ENCODE measurements around the gene ZNF804B. TPM values are rescaled to one million over a fixed set of nuclear protein-coding genes. Genes with fewer than 3 reads are reported as not detected.

Gene ZNF804B
- total and polyA plus RNA-seq, 12 donors: 0.04 to 0.09 (median 0.08) TPM; not detected in 7

DNA sequence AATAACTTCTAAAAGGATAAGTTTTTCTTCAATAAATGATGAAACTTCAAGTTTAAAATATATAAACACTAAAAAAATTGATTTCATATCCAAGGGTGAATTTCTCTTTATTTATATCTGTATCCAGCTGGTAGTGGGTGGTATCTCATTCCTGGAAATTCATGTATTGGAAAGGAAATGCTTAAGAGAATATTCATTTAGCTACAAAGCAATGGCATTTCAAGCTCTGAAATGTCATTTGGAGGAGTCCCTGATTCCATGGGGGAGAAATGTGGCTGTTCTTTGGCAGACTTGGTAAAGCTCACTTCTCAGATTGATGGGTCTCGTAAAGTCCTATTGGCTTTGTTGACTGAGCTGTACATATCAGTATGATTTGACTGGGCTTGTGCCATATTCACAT, 192.3 kb downstream of the ZNF804B start:
- no peak for DNase-seq

DNA sequence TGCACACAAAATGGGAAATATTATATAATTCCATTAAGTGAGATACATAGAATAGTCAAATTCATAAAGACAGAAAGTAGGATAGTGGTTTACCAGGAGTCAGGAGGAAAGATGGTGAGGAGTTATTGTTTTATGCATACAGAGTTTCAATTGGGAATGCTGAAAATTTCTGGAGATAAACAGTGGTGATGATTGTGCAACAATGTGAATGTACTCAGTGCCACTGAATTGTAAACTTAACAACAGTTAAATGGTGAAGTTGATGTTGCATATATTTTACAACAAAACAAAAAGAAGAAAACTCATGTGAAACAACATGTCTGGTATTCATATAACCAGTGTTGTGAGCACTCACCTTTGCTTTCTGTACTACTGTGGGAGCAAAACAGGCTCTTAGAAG, 204.9 kb downstream of the ZNF804B start:
- H3K27me3 ChIP-seq: no peaks in the 10 kb centered on the region
- H3K4me1 ChIP-seq (replicated peaks in 1 of 2): no peaks in the 10 kb centered on the region
- H3K4me3 ChIP-seq: no peak overlapping the region
- intact Hi-C loops (cut with DNase I): no loop called here
- H3K9me3 ChIP-seq (replicated peaks in 1 of 3): no peaks in the 10 kb centered on the region
- H3K27ac ChIP-seq: no peak overlapping the region
- no peaks in the 10 kb centered on the region for H3K36me3 ChIP-seq (replicated peaks in 1 of 2)
- TF ChIP-seq, protein P1, sequence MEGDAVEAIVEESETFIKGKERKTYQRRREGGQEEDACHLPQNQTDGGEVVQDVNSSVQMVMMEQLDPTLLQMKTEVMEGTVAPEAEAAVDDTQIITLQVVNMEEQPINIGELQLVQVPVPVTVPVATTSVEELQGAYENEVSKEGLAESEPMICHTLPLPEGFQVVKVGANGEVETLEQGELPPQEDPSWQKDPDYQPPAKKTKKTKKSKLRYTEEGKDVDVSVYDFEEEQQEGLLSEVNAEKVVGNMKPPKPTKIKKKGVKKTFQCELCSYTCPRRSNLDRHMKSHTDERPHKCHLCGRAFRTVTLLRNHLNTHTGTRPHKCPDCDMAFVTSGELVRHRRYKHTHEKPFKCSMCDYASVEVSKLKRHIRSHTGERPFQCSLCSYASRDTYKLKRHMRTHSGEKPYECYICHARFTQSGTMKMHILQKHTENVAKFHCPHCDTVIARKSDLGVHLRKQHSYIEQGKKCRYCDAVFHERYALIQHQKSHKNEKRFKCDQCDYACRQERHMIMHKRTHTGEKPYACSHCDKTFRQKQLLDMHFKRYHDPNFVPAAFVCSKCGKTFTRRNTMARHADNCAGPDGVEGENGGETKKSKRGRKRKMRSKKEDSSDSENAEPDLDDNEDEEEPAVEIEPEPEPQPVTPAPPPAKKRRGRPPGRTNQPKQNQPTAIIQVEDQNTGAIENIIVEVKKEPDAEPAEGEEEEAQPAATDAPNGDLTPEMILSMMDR (IDR thresholded peaks at IDR 0.05): no peak
- no peak for TF ChIP-seq POLR2A (IDR thresholded peaks at IDR 0.05)
- no peak for DNase-seq

More for the DNA sequence above, 192.3 kb downstream of the ZNF804B start:
- Histone ChIP-seq H3K27ac (no peak overlapping the region), H3K9me3 (replicated peaks in 1 of 3) (no peaks in the 10 kb centered on the region), H3K4me1 (replicated peaks in 1 of 2) (no peaks in the 10 kb centered on the region), H3K36me3 (replicated peaks in 1 of 2) (no peaks in the 10 kb centered on the region), H3K4me3 (no peak overlapping the region), H3K27me3 (no peaks in the 10 kb centered on the region)
- 67 to 93% (median 79%) methylated on average over 1 of the region's 1 CpG for WGBS, 4 donors
- TF ChIP-seq, protein P1 (IDR thresholded peaks at IDR 0.05): no peak
- TF ChIP-seq POLR2A (IDR thresholded peaks at IDR 0.05): no peak
- intact Hi-C loops (cut with DNase I): no loop called here

DNA sequence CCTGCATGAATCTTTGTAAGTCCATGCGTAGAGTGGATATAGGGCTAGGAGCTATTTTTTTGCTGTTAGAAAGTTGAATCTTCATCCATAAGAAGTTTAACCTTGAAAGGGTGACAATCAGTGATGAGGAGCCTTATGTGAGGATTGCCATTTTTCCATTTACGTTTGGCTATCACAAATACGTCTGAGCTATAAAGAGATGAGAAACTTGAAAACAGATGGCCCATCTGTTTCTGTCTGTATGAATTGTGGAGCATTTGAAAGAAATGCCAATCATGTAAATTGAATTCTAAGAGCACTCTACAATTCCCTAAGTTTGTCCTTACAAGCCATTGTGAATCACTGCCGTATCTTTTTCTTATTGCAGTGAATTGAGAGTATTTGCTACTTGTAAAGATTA, 205.9 kb downstream of the ZNF804B start:
- DNase-seq: no peak
- H3K27me3 ChIP-seq: no peaks in the 10 kb centered on the region
- H3K4me3 ChIP-seq: no peak overlapping the region
- no peaks in the 10 kb centered on the region for H3K9me3 ChIP-seq (replicated peaks in 1 of 3)
- intact Hi-C loops (cut with DNase I): no loop called here
- TF ChIP-seq, protein P1 (IDR thresholded peaks at IDR 0.05): no peak
- no peak for TF ChIP-seq POLR2A (IDR thresholded peaks at IDR 0.05)
- WGBS, 4 donors: 63 to 69% (median 65%) methylated on average over 4 of the region's 4 CpGs
- no peak overlapping the region for H3K27ac ChIP-seq
- H3K4me1 ChIP-seq (replicated peaks in 1 of 2): no peaks in the 10 kb centered on the region
- no peaks in the 10 kb centered on the region for H3K36me3 ChIP-seq (replicated peaks in 1 of 2)

DNA sequence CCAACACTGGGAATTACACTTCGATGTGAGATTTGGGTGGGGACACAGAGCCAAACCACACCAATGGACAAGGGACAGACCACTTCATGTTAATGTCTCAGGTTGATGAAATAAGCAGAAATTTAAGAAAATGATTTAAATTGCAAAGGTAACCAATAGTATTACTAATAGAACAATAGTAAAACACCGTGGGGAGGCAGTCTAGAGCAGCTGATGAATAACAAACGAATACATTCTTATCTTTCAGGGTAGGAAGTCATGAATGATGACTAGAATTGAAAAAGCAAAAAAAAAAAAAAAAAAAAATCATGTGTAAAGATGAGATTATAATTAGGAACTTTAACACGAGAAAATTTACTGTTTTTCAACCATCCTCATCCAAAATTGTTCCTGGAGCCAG, 207.9 kb downstream of the ZNF804B start:
- Histone ChIP-seq H3K36me3 (replicated peaks in 1 of 2) (no peaks in the 10 kb centered on the region), H3K9me3 (replicated peaks in 1 of 3) (no peaks in the 10 kb centered on the region), H3K4me1 (replicated peaks in 1 of 2) (no peaks in the 10 kb centered on the region), H3K27ac (no peak overlapping the region), H3K27me3 (no peaks in the 10 kb centered on the region), H3K4me3 (no peak overlapping the region)
- DNase-seq: no peak
- intact Hi-C loops (cut with DNase I): no loop called here
- 54 to 62% (median 57%) methylated on average over 4 of the region's 4 CpGs for WGBS, 4 donors
- TF ChIP-seq, protein P1 (IDR thresholded peaks at IDR 0.05): no peak
- TF ChIP-seq POLR2A (IDR thresholded peaks at IDR 0.05): no peak

Measured in adrenal gland (tissue), 12 donors.